ENCODE data around the gene HIF3A. TPM values are rescaled to one million over a fixed set of nuclear protein-coding genes. Genes with fewer than 3 reads are reported as not detected.

Gene HIF3A
- total RNA-seq: 0.49 and 0.74 TPM in 2 replicates

DNA sequence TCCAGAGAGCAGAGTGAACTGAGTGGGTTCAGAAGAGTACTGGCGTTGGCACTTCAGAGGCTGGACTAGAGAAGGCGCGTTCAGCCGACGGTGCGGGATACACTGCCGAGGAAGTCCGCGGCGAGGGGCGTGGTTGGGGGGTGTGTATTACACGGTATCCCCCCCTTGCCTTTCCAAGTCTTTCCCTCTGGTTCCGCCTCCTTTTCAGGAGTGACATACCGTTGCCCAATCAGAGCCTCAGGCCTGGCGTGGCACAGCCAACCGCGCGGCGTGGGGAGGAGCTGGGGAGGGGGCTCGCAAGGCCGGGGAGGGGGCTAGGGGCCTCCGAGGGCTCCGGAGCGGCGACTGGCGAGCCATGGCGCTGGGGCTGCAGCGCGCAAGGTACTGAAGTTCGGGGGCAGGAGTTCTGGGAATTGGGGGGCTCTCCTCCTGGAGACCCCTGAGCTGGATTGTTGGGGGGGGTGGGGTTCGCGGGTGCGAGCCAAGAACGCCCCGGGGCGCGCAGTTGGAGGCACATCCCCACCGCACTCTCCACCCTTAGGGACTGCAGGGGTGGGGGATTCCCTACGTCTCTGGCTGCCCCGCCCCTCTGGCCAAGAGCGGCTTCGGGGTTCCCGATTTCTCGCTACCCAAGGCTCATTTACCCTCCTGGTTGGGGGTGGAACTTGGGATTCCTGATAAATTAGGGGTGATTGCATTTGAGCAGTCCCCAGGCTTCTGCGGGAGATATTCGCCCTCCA is at the start of gene HIF3A:
HIF3A (plus strand) TSS at position 321 of the 740 bp plus-strand sequence; CDS start at position 356, 35 bp downstream.

GRCh38 chr19:46346821-46347571 is 50.2 kb downstream of the HIF3A start, which contains the start of gene PPP5C:
TSS of gene PPP5C (plus strand) at chr19:46347087. CDS start at chr19:46347097, 10 bp downstream.

Other genes starting within 250 kb of the HIF3A start
- 0.88 and 2.3 TPM in 2 replicates for gene IGFL3, start 172.4 kb upstream of the HIF3A start, total RNA-seq
- 16.6 and 20.1 TPM in 2 replicates for gene IGFL2, start 148.8 kb upstream of the HIF3A start, total RNA-seq
- gene IGFL1, start 67.3 kb upstream of the HIF3A start, total RNA-seq: 0.37 and 0.85 TPM in 2 replicates
- 74.7 and 88.4 TPM in 2 replicates for gene PPP5C, start 50.0 kb downstream of the HIF3A start, total RNA-seq
- gene CCDC8, start 116.5 kb downstream of the HIF3A start, total RNA-seq: 30.8 and 39.1 TPM in 2 replicates
- not detected in 2 replicates for gene PNMA8C, start 131.9 kb downstream of the HIF3A start, total RNA-seq
- 1.1 and 1.6 TPM in 2 replicates for gene PNMA8A, start 174.5 kb downstream of the HIF3A start, total RNA-seq
- gene PNMA8B, start 198.8 kb downstream of the HIF3A start, total RNA-seq: 0.05 and 0.28 TPM in 2 replicates

Data from airway epithelial cell (primary cell).